WTC11 (cell line): Measurements from ENCODE around the gene DYNLT2B. TPM values are rescaled to one million over a fixed set of nuclear protein-coding genes. Genes with fewer than 3 reads are reported as not detected.

Experiments
- ATAC-seq: fragments of 200-7000 bp; cut with Tn5 transposase; 2 replicates; pipeline ENCODE4 v1.10.0; 2021; ENCODE audit warnings: mild to moderate bottlenecking, moderate library complexity
- CTCF ChIA-PET: fragments of 300-600 bp; sonication (Branson Sonifier 250); formaldehyde crosslinking; loops from one replicate; lab custom pipeline; 2021; ENCODE audit warnings: antibody characterized with exemption; lab: Charles Lee
- POLR2A ChIA-PET: fragments of 350-600 bp; sonication (Branson Sonifier 250); formaldehyde crosslinking; loops from one replicate; lab custom pipeline; 2021; ENCODE audit warnings: antibody characterized with exemption; lab: Charles Lee
- DNase-seq: peaks from one replicate; pipeline ENCODE4 v3.0.0; 2021; ENCODE audit warnings: low spot score
- H3K27ac Mint-ChIP-seq: 2 replicates; pipeline ENCODE4 v1.8.0; 2021; ENCODE audit warnings: mixed read lengths
- H3K27me3 Mint-ChIP-seq: 2 replicates; pipeline ENCODE4 v1.8.0; 2021; ENCODE audit warnings: low read depth, mild to moderate bottlenecking, moderate library complexity, mixed read lengths
- H3K36me3 Mint-ChIP-seq: 2 replicates; pipeline ENCODE4 v1.8.0; 2021; ENCODE audit warnings: mixed read lengths
- H3K4me1 Mint-ChIP-seq: 2 replicates; pipeline ENCODE4 v1.8.0; 2022; ENCODE audit warnings: mixed read lengths
- H3K4me3 Mint-ChIP-seq: 2 replicates; pipeline ENCODE4 v1.8.0; 2021; ENCODE audit warnings: mild to moderate bottlenecking, moderate library complexity, mixed read lengths
- H3K9me3 Mint-ChIP-seq: 2 replicates; pipeline ENCODE4 v1.8.0; 2021; ENCODE audit warnings: mixed read lengths
- ESRRA ChIP-seq: sonication (generic); formaldehyde crosslinking; IDR thresholded peaks from 2 replicates; pipeline ENCODE4 v1.8.1; 2022; ENCODE audit warnings: mild to moderate bottlenecking, missing genetic modification reagents, borderline replicate concordance
- FOXJ3 ChIP-seq: sonication (generic); formaldehyde crosslinking; IDR thresholded peaks from 2 replicates; pipeline ENCODE4 v1.9.0; 2021; ENCODE audit warnings: missing genetic modification reagents, mild to moderate bottlenecking, borderline replicate concordance
- FOXK1 ChIP-seq: sonication (generic); formaldehyde crosslinking; IDR thresholded peaks from 2 replicates; pipeline ENCODE4 v1.8.0; 2022; ENCODE audit warnings: mild to moderate bottlenecking, moderate library complexity, missing genetic modification reagents
- GABPB1 ChIP-seq: sonication (generic); formaldehyde crosslinking; IDR thresholded peaks from 2 replicates; pipeline ENCODE4 v1.8.1; 2023; ENCODE audit warnings: mild to moderate bottlenecking, missing genetic modification reagents
- JAZF1 ChIP-seq: fragments of 250-450 bp; sonication (Bioruptor Pico); IDR thresholded peaks from 2 replicates; pipeline ENCODE4 v1.9.0; 2021; ENCODE audit warnings: moderate library complexity, mild to moderate bottlenecking, inconsistent platforms
- MYBL2 ChIP-seq: sonication (generic); formaldehyde crosslinking; IDR thresholded peaks from 2 replicates; pipeline ENCODE4 v1.8.1; 2023; ENCODE audit warnings: mild to moderate bottlenecking, moderate library complexity, missing genetic modification reagents
- NFATC4 ChIP-seq: fragments of 250-450 bp; sonication (Bioruptor Pico); IDR thresholded peaks from 2 replicates; pipeline ENCODE4 v1.9.0; 2021; ENCODE audit warnings: mild to moderate bottlenecking
- SP1 ChIP-seq: sonication (generic); formaldehyde crosslinking; conservative IDR thresholded peaks from 2 replicates; pipeline ENCODE4 v1.8.1; 2022; ENCODE audit warnings: missing genetic modification reagents
- TP53 ChIP-seq: sonication (generic); formaldehyde crosslinking; IDR thresholded peaks from 2 replicates; pipeline ENCODE4 v1.8.1; 2023; ENCODE audit warnings: mild to moderate bottlenecking, missing genetic modification reagents
- ZNF121 ChIP-seq: sonication (generic); formaldehyde crosslinking; IDR thresholded peaks from 2 replicates; pipeline ENCODE4 v1.8.0; 2023; ENCODE audit warnings: missing genetic modification reagents
- total RNA-seq: library from RNA; stranded (reverse); gene quantifications from 3 replicates; pipeline ENCODE4 v1.2.3, GENCODE V29; 2021
- TF ChIP-seq, protein P1 (sequence below): sonication (generic); formaldehyde crosslinking; IDR thresholded peaks from 2 replicates; pipeline ENCODE4 v1.8.0; 2022; ENCODE audit warnings: missing genetic modification reagents
- TF ChIP-seq, protein P2 (sequence below): sonication (generic); formaldehyde crosslinking; IDR thresholded peaks from 2 replicates; pipeline ENCODE4 v1.8.1; 2022; ENCODE audit warnings: low read depth, mild to moderate bottlenecking, moderate library complexity, missing genetic modification reagents, borderline replicate concordance
- TF ChIP-seq, protein P3 (sequence below): fragments of 250-450 bp; sonication (Bioruptor Pico); IDR thresholded peaks from 2 replicates; pipeline ENCODE4 v1.8.0; 2021; ENCODE audit warnings: mild to moderate bottlenecking

Gene DYNLT2B
- total RNA-seq, 1 experiment from 2014 or later, result 10.0 TPM

DNA sequence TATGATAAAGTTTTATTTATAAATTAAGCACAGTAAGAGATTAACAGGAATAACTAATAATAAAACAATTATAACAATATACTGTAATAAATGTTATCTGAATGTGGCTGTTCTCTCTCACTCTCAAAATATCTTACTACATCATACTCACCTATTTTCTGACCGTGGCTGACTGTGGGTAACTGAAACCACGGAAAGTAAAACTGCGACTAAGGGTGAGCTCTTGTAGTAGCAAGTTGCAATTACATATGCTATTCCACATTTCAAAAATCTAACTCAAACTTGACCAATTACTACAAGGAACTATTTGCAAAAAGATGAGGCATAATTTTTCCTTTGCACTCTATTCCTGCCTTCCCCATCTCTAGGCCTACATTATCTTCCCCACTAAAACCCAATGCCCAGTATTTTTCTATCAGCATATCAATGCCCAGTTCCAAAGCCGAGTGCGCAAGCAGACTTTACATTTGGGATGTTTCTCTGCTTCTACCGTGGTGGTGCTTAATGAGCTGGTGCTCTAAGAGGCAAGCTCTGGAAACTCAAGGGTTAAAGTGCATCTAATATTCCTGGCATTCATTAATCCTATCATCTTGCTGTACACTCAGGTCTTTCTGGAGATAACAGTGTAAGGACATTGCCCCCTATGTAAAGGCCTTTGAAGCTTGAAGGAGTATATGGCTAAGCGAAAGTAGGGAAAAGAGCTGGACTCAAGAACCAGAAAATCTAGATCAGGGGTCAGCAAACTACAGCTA lies 37.2 kb downstream of the DYNLT2B start:
- H3K27ac Mint-ChIP-seq, result no peak overlapping the region
- no peaks in the 10 kb centered on the region for H3K36me3 Mint-ChIP-seq
- ATAC-seq (no peak), DNase-seq (no peak)
- no peak overlapping the region for H3K4me3 Mint-ChIP-seq
- POLR2A ChIA-PET, result interaction anchor here (1.1 kb wide), 1 partner anchor 37 kb away, joined by 4 read pairs; the partner anchor contains the start of gene DYNLT2B
- peaks cover 24% of the 10 kb centered on the region for H3K4me1 Mint-ChIP-seq
- CTCF ChIA-PET, result interaction anchor here (0.6 to 0.8 kb wide), 2 partner anchors 8 to 189 kb away, joined by 3 to 4 read pairs; no protein-coding TSS in a partner anchor
- H3K9me3 Mint-ChIP-seq, result 0 out of 2 replicates have a peak, but pooled peaks cover 4% of the 10 kb centered on the region
- TF ChIP-seq GABPB1 (no peak), FOXJ3 (CRISPR knock-in tag) (no peak), JAZF1 (no peak), TP53 (CRISPR knock-in tag) (no peak), ZNF121 (no peak), NFATC4 (CRISPR knock-in tag) (no peak), ESRRA (CRISPR knock-in tag) (no peak), MYBL2 (CRISPR knock-in tag) (no peak), FOXK1 (no peak), SP1 (CRISPR knock-in tag) (no peak)
- TF ChIP-seq, protein P1, sequence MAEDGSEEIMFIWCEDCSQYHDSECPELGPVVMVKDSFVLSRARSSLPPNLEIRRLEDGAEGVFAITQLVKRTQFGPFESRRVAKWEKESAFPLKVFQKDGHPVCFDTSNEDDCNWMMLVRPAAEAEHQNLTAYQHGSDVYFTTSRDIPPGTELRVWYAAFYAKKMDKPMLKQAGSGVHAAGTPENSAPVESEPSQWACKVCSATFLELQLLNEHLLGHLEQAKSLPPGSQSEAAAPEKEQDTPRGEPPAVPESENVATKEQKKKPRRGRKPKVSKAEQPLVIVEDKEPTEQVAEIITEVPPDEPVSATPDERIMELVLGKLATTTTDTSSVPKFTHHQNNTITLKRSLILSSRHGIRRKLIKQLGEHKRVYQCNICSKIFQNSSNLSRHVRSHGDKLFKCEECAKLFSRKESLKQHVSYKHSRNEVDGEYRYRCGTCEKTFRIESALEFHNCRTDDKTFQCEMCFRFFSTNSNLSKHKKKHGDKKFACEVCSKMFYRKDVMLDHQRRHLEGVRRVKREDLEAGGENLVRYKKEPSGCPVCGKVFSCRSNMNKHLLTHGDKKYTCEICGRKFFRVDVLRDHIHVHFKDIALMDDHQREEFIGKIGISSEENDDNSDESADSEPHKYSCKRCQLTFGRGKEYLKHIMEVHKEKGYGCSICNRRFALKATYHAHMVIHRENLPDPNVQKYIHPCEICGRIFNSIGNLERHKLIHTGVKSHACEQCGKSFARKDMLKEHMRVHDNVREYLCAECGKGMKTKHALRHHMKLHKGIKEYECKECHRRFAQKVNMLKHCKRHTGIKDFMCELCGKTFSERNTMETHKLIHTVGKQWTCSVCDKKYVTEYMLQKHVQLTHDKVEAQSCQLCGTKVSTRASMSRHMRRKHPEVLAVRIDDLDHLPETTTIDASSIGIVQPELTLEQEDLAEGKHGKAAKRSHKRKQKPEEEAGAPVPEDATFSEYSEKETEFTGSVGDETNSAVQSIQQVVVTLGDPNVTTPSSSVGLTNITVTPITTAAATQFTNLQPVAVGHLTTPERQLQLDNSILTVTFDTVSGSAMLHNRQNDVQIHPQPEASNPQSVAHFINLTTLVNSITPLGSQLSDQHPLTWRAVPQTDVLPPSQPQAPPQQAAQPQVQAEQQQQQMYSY, result no peak
- TF ChIP-seq, protein P2, sequence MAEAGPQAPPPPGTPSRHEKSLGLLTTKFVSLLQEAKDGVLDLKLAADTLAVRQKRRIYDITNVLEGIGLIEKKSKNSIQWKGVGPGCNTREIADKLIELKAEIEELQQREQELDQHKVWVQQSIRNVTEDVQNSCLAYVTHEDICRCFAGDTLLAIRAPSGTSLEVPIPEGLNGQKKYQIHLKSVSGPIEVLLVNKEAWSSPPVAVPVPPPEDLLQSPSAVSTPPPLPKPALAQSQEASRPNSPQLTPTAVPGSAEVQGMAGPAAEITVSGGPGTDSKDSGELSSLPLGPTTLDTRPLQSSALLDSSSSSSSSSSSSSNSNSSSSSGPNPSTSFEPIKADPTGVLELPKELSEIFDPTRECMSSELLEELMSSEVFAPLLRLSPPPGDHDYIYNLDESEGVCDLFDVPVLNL, result no peak
- TF ChIP-seq, protein P3, sequence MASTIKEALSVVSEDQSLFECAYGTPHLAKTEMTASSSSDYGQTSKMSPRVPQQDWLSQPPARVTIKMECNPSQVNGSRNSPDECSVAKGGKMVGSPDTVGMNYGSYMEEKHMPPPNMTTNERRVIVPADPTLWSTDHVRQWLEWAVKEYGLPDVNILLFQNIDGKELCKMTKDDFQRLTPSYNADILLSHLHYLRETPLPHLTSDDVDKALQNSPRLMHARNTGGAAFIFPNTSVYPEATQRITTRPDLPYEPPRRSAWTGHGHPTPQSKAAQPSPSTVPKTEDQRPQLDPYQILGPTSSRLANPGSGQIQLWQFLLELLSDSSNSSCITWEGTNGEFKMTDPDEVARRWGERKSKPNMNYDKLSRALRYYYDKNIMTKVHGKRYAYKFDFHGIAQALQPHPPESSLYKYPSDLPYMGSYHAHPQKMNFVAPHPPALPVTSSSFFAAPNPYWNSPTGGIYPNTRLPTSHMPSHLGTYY, result no peak
- TF ChIP-seq, all 79 proteins: peak for 0
- no peaks in the 10 kb centered on the region for H3K27me3 Mint-ChIP-seq

DNA sequence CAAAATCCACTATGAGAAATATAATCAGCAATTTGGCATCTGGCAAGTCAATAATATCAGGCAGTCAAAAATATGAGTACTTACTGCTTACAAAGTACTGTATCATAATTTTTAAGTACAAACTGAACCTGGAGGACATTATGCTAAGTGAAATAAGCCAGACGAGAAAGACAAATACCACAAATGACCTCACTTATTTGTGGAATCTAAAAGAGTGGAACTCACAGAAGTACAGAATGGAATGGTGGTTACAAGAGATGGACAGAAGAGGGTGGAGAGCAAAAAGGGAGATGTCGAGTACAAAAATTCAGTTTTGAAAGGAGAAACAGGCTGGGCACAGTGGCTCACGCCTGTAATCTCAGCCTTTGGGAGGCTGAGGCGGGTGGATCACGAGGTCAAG lies 42.9 kb downstream of the DYNLT2B start:
- ATAC-seq, result no peak
- H3K4me1 Mint-ChIP-seq, result peaks cover 16% of the 10 kb centered on the region
- peaks cover 18% of the 10 kb centered on the region for H3K9me3 Mint-ChIP-seq
- TF ChIP-seq SP1 (CRISPR knock-in tag) (no peak), TP53 (CRISPR knock-in tag) (no peak)
- TF ChIP-seq, protein P1, result no peak
- no peak overlapping the region for H3K4me3 Mint-ChIP-seq
- no peaks in the 10 kb centered on the region for H3K27me3 Mint-ChIP-seq
- peak overlapping the region; percentile 34; the same call in 1 of the 2 replicates for H3K27ac Mint-ChIP-seq
- ChIA-PET CTCF (no interaction called here), POLR2A (no interaction called here)
- H3K36me3 Mint-ChIP-seq, result peaks cover 25% of the 10 kb centered on the region
- no peak for DNase-seq
